ENCODE measurements around the gene BANP. TPM values are rescaled to one million over a fixed set of nuclear protein-coding genes. Genes with fewer than 3 reads are reported as not detected.

Gene BANP
- polyA plus RNA-seq, 1 of the 3 experiments (the other 2 are of a cell fraction), result 16.8 TPM

- H3K79me2 ChIP-seq (ENCODE audit: insufficient read depth), result no peaks in the 10 kb centered on the region
- H3K4me1 ChIP-seq (ENCODE audit: control insufficient read depth in 1 of 2, insufficient read depth in 2 of 2, low read depth in 1 of 2, low read length in 1 of 2), result peaks cover 0 to 29% of the 10 kb centered on the region in 2 experiments; a peak in 1 of 4 replicates
- H3K4me3 ChIP-seq (ENCODE audit: low read depth in 2 of 2, low read length in 1 of 2), result no peak overlapping the region
- WGBS (ENCODE audit: low lambda C conversion rate), result 97% methylated on average over 9 of the region's 18 CpGs
- H3K36me3 ChIP-seq (replicated peaks in 1 of 2; ENCODE audit: control insufficient read depth in 1 of 2, insufficient read depth in 2 of 2, low read length in 1 of 2), result peaks cover 0 to 3% of the 10 kb centered on the region in 2 experiments
- no peaks in the 10 kb centered on the region for H3K9me2 ChIP-seq
- H3K27me3 ChIP-seq (ENCODE audit: insufficient read depth), result no peaks in the 10 kb centered on the region
- H3K4me2 ChIP-seq, result no peak overlapping the region
- no peak overlapping the region for H3K9ac ChIP-seq
- H2AFZ ChIP-seq (ENCODE audit: low read depth), result no peak overlapping the region
- ChIA-PET POLR2A (interaction anchor here (0.7 kb wide), 1 partner anchor 343 kb away, joined by 3 read pairs; no protein-coding TSS in a partner anchor), CTCF (no interaction called here)
- no peak for TF ChIP-seq MAX (IDR thresholded peaks at IDR 0.05; ENCODE audit: low read depth)
- TF ChIP-seq FOXJ3 (CRISPR knock-in tag; IDR thresholded peaks at IDR 0.05), result no peak
- no peak for TF ChIP-seq IRF3 (IDR thresholded peaks at IDR 0.05; ENCODE audit: low read depth, low read length)
- no peak for TF ChIP-seq CHD2 (IDR thresholded peaks at IDR 0.05; ENCODE audit: low read length, partially characterized antibody)
- TF ChIP-seq TCF12 (IDR thresholded peaks at IDR 0.05), result no peak
- TF ChIP-seq REST (IDR thresholded peaks at IDR 0.05; ENCODE audit: low read depth, low read length), result no peak
- TF ChIP-seq RFX5 (IDR thresholded peaks at IDR 0.05; ENCODE audit: low read length), result no peak
- TF ChIP-seq ELF1 (IDR thresholded peaks at IDR 0.05), result no peak
- no peak for TF ChIP-seq CTCF (IDR thresholded peaks at IDR 0.05)
- no peak for TF ChIP-seq SMC3 (IDR thresholded peaks at IDR 0.05; ENCODE audit: low read depth, low read length)
- no peak for TF ChIP-seq JUND (IDR thresholded peaks at IDR 0.05)
- TF ChIP-seq RXRA (IDR thresholded peaks at IDR 0.05; ENCODE audit: borderline replicate concordance, low read depth), result no peak
- TF ChIP-seq USF1 (IDR thresholded peaks at IDR 0.05; ENCODE audit: borderline replicate concordance, low read depth), result no peak
- no peak for TF ChIP-seq NFIC (IDR thresholded peaks at IDR 0.05; ENCODE audit: borderline replicate concordance)
- TF ChIP-seq TEAD4 (IDR thresholded peaks at IDR 0.05; ENCODE audit: borderline replicate concordance, insufficient read depth), result no peak
- DNase-seq, result no peak
- H3K27ac ChIP-seq (ENCODE audit: low read depth in 2 of 2, low read length in 1 of 2), result no peak overlapping the region
- no peaks in the 10 kb centered on the region for H3K9me3 ChIP-seq
- H4K20me1 ChIP-seq (ENCODE audit: insufficient read depth), result no peaks in the 10 kb centered on the region
- no peaks in the 10 kb centered on the region for H3F3A ChIP-seq (replicated peaks; ENCODE audit: insufficient read depth)
These were observed 94.6 kb downstream of the BANP start for GRCh38 chr16:88045820-88046303.
